HG02763 (cell line): ENCODE data around the gene NKAIN4.
A peak's percentile ranks its signal among the peaks of the same experiment; 100 is the strongest.

Experiments
- ATAC-seq: cut with Tn5 transposase; IDR thresholded peaks from one replicate; pipeline ENCODE4 v1.9.1; 2021; ENCODE audit warnings: mild to moderate bottlenecking, moderate library complexity; ENCODE audit not compliant: unreplicated experiment

Gene NKAIN4

DNA sequence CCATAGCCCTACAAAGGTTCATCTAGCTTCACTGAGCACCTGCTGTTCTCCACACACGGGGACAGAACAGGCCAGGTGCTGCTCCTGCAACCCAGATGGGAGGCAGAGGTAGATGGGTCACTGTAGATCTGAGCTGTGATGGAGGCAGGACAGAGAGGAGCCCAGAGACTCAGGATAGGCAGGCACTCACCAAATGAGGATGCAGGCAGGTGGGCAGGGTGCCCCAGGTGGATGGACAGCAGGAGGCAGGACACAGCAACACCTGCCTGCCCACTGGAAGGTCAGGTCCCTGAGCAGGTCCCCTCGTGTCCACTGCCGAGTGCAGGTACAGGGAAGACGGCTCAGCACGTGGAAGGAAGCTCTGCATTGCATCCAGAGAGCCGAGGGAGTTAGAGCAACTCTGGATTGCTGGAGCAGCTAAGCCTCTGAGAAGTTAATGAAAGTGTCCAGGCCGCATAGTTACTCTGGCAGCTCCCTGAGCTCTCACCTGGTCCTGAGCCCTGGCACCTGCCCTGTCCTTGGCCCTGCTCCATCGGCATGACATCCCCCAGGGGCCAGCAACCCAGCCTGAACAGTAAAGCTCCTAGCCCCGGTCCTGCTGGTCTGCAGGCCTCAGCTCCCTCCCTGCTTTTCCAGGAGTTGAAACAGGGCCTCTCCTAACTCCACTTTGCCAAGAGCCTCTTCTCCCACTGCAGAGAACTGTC lies 33.4 kb downstream of the NKAIN4 start:
- ATAC-seq = no peak

DNA sequence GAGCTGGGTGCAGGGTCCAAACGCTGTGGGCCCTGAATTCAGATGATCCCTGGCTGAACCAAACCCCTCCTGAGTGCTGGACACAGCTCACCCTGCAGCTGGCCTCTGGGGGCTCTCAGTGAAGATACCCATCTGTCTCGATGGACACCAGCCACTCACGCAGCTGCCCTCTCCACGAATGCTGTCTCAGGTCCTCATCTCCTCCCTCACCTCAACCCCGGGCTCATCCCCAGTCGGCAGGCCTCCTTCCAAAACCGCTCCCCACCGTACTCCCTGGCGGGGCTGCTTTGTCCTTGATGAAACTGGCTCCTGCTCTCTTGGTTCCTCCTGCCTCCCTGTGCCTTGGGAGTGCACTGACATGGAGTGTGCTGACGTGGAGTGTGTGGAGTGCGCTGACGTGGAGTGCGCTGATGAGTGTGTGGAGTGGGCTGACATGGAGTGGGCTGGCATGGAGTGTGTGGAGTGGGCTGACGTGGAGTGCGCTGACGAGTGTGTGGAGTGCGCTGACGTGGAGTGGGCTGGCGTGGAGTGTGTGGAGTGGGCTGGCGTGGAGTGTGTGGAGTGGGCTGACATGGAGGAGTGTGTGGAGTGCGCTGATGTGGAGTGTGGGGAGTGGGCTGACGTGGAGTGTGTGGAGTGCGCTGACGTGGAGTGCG lies 34.3 kb downstream of the NKAIN4 start:
- ATAC-seq = no peak

DNA sequence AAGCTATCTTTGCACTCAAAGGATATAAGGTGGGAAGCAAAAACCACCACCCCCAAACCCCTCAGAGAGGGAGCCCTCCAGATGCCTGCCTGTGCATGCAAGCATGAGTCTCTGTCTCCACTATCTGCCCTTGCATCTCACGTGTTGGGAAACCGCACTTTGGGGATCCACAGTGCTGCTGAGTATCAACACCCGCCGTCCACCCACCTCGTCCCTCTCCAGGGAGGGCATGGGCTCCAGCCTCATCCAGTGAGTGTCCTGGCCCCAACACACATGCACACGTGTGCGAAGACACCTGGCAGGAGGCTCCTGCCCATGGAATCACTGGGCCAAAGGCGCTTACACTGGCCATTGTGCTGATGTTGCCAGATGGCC lies 34.8 kb downstream of the NKAIN4 start:
- ATAC-seq = no peak

DNA sequence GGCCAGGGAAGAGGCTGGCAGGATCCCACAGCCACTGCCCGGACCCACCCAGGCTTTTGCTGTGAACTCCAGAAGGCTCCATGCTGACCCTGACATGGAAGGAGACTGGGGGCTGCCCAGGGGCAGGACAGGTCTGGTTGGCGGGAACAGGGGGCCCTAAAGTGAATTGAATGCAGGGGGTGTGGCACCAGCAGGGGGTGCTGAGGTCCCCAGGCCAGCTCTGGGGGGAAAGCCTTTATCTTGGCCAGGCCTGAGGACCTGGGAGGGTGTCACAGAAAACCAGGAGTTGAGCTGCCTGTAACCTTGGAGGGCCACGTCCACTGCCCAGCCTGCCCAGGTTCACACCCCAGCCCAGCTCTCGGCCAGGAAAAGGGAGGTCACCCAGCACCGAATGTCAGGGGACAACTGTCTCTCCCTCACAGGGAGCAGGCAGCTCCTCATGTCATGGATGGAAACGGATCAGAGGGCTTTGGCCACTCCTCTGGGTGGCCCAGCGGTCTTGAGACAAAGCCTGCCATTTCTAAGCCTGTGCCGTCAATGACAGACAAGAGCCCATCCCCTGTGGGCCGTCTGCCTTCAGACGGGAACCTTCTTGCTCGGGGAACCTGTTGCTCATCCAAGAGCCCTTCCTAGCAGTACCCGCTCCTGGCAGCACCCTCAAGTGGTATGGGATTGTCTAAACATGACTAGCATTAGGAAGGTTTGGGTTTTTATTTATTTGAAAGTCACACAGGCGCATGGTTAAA lies 35.4 kb downstream of the NKAIN4 start:
- ATAC-seq = no peak

DNA sequence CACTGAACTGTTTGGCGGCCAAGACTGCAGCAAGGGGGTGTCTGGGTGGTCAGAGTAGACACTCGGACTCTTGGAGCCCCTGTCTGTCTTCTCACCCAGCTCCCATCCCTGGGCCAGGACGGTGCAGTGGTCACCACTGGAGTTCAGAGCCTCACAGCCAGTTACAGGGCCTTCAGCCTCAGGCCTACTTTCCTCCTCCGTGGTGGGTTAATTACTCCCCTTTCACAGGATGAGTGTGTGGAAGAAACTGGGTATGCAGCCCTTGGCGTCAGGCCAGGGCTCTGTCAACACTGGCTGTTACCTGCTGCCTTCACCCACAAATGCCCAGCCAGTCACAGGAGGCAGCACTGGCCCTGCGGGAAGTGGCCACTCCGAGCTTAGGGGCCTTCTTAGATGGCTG lies 36.6 kb downstream of the NKAIN4 start:
- no peak for ATAC-seq

DNA sequence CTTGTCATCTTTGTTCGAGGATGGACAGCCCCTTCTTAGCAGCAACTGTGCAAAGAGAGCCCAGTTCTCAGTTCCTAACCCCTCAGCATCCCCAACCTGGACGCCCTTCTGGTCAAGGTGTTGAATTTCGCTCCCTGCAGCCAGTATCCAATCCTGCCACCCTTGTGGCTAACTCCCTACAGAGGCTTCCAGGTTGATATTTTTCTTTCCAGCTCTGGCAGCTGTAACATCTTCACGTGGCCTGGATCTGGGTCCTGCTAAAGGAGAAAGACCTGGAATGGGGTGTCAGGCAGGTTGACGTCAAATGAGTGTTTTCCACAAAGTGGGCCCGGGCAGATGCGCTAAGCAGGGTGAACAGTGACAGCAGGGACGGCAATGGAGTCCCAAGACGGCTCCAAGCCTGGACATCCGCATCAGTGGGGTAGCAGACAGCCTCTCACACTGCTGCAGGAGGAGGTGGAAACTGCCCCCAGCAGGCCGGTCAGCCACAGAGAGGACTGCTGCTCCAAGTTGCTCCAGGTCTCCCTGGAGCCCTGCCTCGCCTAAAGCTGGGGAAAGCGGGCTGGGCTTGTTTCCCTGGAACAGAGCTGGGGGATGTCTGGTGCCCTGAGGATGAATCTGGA lies 37.3 kb downstream of the NKAIN4 start:
- ATAC-seq = no peak

DNA sequence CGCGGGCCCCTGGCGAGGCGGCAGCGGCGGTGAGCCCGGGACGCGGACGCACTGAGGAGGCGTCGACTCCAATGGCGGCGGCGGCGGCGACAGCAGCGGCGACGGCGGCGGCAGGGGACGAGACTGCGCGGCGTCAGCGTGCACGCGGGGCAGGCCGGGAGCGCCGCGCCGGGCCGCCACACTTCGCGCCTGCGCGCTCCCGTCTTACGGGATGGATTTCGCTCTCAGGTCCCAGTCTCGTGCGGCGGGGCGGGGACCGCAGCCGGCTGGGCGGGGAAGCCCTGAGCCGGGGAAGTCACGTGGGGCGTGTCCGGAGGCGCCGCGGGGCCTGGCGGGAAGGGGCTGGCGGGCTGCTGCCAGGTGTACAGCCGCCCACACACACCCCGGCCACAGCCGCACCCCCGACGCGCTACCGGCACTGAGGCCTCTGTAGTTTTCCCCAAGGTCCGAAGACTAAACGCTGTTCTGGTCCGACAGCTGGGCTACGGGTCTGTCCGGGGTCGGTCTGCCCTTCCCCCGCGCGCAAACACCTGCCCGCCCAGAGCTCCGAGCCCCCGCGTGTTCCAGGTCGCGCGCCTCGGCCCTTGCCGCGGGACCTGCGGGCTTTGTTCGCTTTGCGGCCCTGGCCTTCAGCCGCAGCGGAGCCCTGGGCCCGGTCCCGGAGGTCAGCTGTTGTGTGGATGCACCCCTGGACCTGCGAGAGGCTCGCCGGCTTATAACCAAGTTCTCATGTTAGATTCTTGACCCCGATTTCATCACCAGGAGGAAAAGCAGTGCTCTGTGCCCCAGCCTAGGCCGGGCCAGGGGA lies 38.0 kb downstream of the NKAIN4 start, which contains the start of gene YTHDF1:
TSS of gene YTHDF1 (minus strand) at position 91 of the 808 bp plus-strand sequence. CDS start 239 bp downstream, outside the sequence.
- ATAC-seq = peak; percentile 81

DNA sequence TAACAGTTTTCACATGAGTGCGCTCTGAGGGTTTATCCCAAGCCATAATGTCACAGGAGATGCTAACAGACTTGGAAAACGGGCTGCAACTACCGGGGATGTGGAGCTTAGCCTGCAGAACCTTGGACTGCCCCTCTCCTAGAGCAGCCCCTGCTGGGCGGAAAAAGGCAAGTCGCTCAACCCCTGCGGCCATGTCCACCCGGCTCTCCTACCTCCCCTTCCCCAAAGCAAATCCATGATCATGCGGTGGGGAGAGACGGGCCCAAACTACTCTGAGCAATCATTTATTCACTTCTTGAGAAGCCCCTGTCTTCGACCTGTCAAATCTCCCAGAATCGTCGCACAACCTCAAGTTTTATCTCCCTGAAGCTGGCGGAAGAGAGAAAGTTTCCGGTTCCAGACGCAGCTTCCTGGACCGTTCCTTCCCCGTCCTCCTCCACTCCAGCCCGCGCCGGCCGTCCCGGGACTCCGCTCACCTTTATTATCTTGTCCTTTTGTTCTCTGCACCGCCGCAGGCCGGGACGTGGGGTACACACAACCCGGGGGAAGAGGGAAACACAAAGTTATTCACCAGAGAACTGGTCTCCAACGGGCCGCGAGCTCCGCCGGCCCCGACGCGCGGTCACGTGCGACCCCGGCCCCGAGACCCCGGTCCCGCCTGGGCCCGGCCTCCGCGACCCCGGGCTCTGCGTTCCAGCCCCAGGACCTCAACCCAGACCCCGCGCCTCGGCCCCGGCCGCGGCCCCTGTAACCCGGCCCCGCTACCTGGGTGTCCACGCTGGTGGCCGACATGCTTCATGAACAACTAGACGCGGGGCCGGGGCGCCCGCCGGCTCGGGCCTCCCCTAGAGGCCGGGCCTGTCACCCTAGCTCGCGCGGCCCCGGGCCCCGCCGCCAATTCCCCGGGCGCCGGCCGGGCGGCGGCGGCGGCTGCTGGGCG lies 38.9 kb downstream of the NKAIN4 start:
- peak; percentile 12 for ATAC-seq

DNA sequence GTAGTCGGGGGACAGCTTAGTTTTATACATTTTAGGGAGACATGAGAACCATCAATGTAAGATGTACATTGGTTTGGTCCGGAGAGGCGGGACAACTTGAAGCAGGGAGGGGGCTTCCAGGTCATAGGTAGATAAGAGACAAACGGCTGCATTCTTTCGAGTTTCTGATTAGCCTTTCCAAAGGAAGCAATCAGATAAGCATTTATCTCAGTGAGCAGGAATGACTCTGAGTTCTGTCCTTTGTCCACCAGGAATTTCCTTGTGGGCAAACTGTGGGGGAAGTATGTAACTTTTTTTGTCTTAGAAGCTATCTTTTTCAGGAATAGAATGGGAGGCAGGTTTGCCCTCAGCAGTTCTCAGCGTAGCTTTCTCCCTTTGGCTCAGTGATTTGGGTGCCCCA lies 39.7 kb downstream of the NKAIN4 start:
- no peak for ATAC-seq

DNA sequence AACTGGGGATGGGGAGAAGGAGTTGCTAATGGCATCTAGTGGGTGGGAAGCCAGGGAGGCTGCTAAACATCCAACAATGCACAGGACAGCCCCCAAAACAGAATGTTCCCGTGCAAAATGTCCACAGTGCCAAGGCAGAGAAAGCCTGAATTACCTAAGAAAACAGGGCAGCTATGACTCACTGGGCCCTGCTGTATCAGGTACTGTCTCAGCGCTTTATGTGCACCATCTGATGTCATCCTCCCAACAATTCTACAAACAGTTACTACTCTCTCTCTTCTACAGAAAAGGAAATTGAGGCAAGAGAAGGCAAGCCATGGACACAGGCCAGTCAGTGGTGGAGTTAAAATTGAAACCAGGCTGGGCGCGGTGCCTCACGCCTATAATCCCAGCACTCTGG lies 41.5 kb downstream of the NKAIN4 start:
- no peak for ATAC-seq

DNA sequence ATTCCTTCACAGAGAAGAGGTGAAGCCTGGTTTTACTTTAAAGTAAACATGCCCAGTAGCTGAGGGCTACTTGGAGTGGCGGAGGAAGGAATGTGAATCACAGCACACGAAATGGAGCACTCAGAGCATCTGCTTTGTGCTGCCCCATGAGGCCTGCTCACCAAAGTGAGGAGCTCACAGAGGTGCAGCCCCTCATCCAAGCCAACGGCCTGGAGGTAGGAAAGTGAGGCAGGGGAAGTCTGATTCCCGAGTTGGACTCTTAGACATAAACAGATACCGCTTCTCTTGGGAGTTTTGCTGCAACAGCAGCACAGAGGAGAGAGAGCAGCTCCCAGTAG lies 41.9 kb downstream of the NKAIN4 start:
- ATAC-seq = no peak

DNA sequence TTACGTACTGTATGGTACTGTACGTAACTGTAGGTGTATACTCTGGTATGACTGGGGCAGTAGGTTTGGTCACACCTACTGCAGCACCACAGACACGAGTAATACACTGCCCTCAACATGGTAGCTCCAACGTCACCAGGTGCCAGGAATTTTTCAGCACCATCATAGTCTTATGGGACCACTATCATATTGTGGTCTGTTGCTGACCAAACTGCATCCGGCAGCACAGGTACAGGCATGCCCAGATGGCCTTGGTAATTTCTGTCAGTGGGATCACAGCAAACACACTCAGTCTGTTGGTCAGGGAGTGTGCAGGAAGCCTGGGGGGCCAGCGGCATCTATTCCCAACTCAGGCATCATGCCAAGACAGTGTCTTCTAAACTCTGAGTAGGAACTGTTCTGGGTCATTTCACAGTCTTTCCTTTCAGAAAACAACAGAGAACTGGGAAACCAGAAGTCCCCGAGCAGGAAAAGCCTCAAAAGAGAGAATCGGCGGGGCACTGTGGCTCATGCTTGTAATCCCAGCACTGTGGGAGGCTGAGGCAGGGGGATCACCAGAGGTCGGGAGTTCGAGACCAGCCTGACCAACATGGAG lies 44.2 kb downstream of the NKAIN4 start:
- ATAC-seq = no peak

DNA sequence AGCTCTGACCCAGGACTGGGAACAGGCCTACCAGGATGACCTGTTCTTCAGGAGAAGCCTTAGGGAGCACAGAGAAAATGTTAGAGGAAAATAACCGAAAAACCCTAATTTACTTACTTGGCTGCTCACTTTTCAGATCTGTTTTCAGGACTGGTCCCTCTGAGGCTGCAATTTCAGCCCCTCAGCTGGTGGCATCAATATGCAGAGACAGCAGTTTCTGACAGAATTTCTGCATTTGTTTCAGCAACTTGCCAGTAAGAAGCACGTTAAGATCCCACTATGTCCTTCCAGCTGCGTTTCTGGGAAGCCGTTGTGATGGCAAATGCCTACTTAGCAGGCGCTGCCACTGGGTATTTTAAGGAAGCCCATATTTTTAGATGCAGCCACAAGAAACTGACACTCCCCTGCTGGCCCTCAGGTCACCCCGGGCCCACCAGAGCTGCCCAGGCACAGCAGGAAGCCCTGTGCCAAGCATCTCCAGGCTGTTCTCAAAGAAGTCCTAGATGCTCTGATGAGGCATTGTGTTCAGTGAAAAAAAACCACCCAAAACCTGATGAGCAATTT lies 45.8 kb downstream of the NKAIN4 start:
- ATAC-seq = no peak

DNA sequence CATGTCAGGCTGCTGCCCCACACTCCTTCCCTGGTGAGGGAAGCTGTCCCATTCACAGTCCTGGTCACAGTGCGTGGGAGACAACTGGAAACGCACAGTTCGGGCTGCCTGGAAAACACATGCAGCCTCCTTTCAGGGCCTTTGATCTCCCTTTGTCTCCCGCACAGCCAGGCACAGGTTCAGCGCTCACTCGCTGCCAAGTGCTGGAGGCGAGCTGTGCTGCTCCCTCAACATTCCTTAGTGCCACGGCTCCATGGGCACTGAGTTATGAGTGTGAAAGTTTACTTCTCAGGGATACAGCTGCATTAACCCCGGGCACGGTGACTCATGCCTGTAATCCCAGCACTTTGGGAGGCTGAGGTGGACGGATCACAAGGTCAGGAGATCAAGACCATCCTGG lies 47.4 kb downstream of the NKAIN4 start:
- no peak for ATAC-seq

DNA sequence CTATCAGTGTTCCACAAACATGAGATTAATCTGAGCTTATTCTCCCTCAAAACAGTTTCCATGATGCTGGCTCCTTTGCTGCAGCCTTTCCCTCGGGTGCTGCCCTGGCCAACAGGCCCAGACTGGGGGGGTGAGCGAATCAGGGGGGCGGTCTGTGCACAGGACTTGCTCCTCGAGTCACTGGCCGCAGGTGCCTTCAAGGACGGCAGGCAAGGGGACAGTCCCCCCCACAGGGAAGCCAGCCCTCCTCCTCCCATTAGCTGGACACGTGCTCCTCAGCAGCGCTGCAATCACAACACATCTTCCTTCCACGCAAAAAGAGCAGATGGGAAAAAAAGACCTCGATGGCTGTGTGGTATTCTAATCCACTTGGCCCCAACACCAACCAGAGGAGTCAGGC lies 48.4 kb downstream of the NKAIN4 start:
- ATAC-seq = no peak

DNA sequence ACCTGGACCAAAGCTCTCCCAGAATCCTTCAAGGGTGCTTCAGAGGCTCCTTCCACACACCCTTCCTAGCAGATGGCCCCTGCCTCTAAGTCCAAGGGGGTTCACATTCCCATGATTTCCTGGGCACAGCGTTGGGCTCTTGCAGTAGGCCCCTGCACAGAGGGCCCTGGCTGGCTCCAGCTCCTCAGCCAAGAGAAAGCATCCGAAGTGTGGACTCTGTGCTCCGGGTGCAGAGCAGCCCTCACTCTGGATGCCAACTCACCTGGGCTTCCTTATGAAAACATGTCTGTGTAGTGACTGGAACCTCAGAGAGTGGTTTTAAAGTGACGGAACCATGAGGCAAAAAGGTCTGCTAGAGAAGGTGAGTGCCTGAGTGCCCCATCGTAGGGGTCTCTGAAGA lies 49.9 kb downstream of the NKAIN4 start:
- no peak for ATAC-seq

DNA sequence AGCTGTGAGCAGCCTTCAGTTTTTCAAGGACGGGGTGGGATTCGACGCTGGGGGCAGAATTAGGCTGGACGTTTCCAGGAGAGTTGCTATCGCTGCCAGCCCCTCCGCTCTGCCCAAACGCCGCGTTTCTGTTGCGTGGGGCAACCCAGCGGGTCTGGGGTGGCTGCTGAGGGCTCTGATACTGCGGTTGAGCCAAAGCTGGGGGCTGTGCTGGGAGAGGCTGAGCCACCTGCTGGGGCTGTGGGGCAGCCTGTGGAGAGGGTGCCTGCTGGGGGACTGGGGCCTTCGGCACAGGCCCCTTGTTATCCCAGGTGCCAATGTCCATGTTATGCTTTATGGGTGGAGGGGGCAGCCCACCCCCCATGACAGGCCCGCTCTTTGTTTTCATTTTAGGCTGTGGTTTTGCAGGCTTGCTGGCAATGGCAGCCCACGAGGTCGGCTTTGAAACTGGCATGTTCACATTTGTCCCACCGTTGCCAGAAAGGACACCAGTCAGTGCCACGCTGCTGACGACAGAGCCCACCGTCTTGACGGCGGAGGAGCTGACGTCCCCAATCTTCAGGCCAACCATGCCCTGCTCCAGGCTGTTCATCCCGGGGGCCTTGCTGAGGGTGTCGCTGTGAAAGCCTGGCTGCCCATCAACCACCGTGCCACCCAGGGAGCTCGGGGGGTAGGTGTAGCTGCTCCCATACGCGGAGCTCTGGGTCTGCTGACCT lies 51.3 kb downstream of the NKAIN4 start:
- ATAC-seq = no peak

DNA sequence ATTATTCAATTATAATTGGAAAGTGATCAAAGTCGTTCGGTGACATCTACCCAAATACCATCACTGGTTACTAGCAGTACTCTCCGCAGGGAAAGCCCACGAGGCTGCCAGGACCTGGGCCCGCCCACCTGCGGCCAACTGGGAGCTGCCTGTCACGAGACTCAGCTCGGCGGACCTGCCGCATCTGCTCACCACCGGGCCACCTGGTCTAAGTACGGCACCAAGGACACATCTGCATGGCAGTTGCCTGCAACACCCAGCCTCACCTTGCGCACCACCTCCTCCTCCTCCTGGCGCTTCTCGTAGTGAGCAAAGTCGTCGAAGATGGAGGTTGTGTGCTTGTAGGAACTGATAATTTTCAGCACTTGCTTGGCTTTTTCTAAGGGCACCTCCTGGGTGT lies 52.2 kb downstream of the NKAIN4 start:
- ATAC-seq = no peak
